SK-N-SH (cell line): ENCODE measurements around the gene LRRC56. TPM values are rescaled to one million over a fixed set of nuclear protein-coding genes. Genes with fewer than 3 reads are reported as not detected.

Source experiments
- CTCF ChIA-PET: fragments of 300-600, 350-600 bp; formaldehyde crosslinking; extraction: SDS; loops from one replicate; lab custom pipeline; 2021; lab: Yijun Ruan, JAX
- POLR2A ChIA-PET: fragments of 350-600 bp; sonication (Branson Sonifier 250); formaldehyde crosslinking; extraction: SDS; loops from one replicate; lab custom pipeline; 2020; ENCODE audit warnings: antibody characterized with exemption, inconsistent platforms; lab: Yijun Ruan, JAX
- DNase-seq: peaks from one replicate; pipeline ENCODE4 v3.0.0; 2012
- H2AFZ ChIP-seq: fragments of 200-600 bp; sonication (generic); 2 replicates; pipeline ENCODE4 v1.8.1; 2016; ENCODE audit warnings: antibody characterized with exemption, mild to moderate bottlenecking, low read depth
- H3F3A ChIP-seq: fragments of 200-600 bp; sonication (generic); replicated peaks from 2 replicates; pipeline ENCODE3; 2016; ENCODE audit warnings: antibody characterized with exemption, mild to moderate bottlenecking; ENCODE audit not compliant: insufficient read depth
- H3K27ac ChIP-seq, 2 experiments: fragments of 200-500 bp in 1 of 2; fragments of 200-600 bp in 1 of 2; sonication (Bioruptor generic) in 1 of 2; sonication (generic), shearing (Covaris generic) in 1 of 2; 2 replicates each; pipeline versions ENCODE4 v1.5.1 to v1.6.1; 2014 to 2016; ENCODE audit warnings: low read depth in 2 of 2, inconsistent platforms in 1 of 2, low read length in 1 of 2, mild to moderate bottlenecking in 1 of 2, mixed read lengths in 1 of 2
- H3K27me3 ChIP-seq: fragments of 200-600 bp; sonication (generic), shearing (Covaris generic); 2 replicates; pipeline ENCODE4 v1.6.1; 2016; ENCODE audit warnings: mixed run types; ENCODE audit not compliant: insufficient read depth
- H3K36me3 ChIP-seq, 2 experiments: fragments of 200-500 bp in 1 of 2; fragments of 200-600 bp in 1 of 2; sonication (Bioruptor generic) in 1 of 2; sonication (generic) in 1 of 2; replicated peaks in 1 of 2; 2 replicates each; pipeline versions ENCODE3 to v1.5.1; 2014 to 2016; ENCODE audit warnings: low read length in 1 of 2, mild to moderate bottlenecking in 1 of 2; ENCODE audit not compliant: insufficient read depth in 2 of 2, control insufficient read depth in 1 of 2
- H3K4me1 ChIP-seq, 2 experiments: fragments of 200-500 bp in 1 of 2; fragments of 200-600 bp in 1 of 2; sonication (Bioruptor generic) in 1 of 2; sonication (generic), shearing (Covaris generic) in 1 of 2; 2 replicates each; pipeline versions ENCODE4 v1.5.1 to v1.6.1; 2014 to 2016; ENCODE audit warnings: low read depth in 1 of 2, low read length in 1 of 2, mixed run types in 1 of 2; ENCODE audit not compliant: insufficient read depth in 2 of 2, control insufficient read depth in 1 of 2
- H3K4me2 ChIP-seq: fragments of 200-600 bp; sonication (generic), shearing (Covaris generic); 2 replicates; pipeline ENCODE4 v1.6.1; 2017; ENCODE audit warnings: mixed run types
- H3K4me3 ChIP-seq, 2 experiments: fragments of 200-500 bp in 1 of 2; fragments of 200-600 bp in 1 of 2; sonication (Bioruptor generic) in 1 of 2; sonication (generic), shearing (Covaris generic) in 1 of 2; 2 replicates each; pipeline versions ENCODE4 v1.5.1 to v1.8.1; 2014 to 2016; ENCODE audit warnings: low read depth in 2 of 2, inconsistent platforms in 1 of 2, low read length in 1 of 2, mild to moderate bottlenecking in 1 of 2, mixed read lengths in 1 of 2, moderate library complexity in 1 of 2
- H3K79me2 ChIP-seq: fragments of 200-600 bp; sonication (generic); 2 replicates; pipeline ENCODE4 v1.8.1; 2017; ENCODE audit warnings: mild to moderate bottlenecking; ENCODE audit not compliant: insufficient read depth
- H3K9ac ChIP-seq: fragments of 200-600 bp; sonication (generic); 2 replicates; pipeline ENCODE4 v1.6.1; 2017; ENCODE audit warnings: mixed run types
- H3K9me2 ChIP-seq: fragments of 200-600 bp; sonication (generic); 2 replicates; pipeline ENCODE4 v1.6.1; 2017; ENCODE audit warnings: mixed run types
- H3K9me3 ChIP-seq: fragments of 200-600 bp; sonication (generic); 2 replicates; pipeline ENCODE4 v1.6.1; 2017; ENCODE audit warnings: mixed run types, mild to moderate bottlenecking, moderate library complexity
- H4K20me1 ChIP-seq: fragments of 200-600 bp; sonication (generic); 2 replicates; pipeline ENCODE4 v1.6.1; 2017; ENCODE audit warnings: mild to moderate bottlenecking, mixed run types; ENCODE audit not compliant: insufficient read depth
- ELF1 ChIP-seq: IDR thresholded peaks from 2 replicates; pipeline ENCODE4 v1.4.0; 2012
- EP300 ChIP-seq, 2 experiments: IDR thresholded peaks; 2 replicates each; pipeline versions ENCODE4 v1.4.0 to v1.6.1; 2012; ENCODE audit warnings: borderline replicate concordance in 1 of 2, low read depth in 1 of 2, low read length in 1 of 2
- EZH2phosphoT487 ChIP-seq: fragments of 200-600 bp; sonication (generic); IDR thresholded peaks from 2 replicates; pipeline ENCODE4 v1.6.1; 2017; ENCODE audit warnings: low read depth, mixed run types, mild to moderate bottlenecking, antibody characterized with exemption, moderate library complexity, borderline replicate concordance
- FOSL2 ChIP-seq: IDR thresholded peaks from 2 replicates; pipeline ENCODE4 v1.4.0; 2012; ENCODE audit warnings: low read depth, mild to moderate bottlenecking, moderate library complexity, borderline replicate concordance
- GABPA ChIP-seq: IDR thresholded peaks from 2 replicates; pipeline ENCODE4 v1.4.0; 2012; ENCODE audit warnings: low read depth, mild to moderate bottlenecking
- JUND ChIP-seq: IDR thresholded peaks from 2 replicates; pipeline ENCODE4 v1.4.0; 2012
- MEF2A ChIP-seq: IDR thresholded peaks from 2 replicates; pipeline ENCODE4 v1.4.0; 2012; ENCODE audit warnings: low read depth, borderline replicate concordance
- MXI1 ChIP-seq: IDR thresholded peaks from 2 replicates; pipeline ENCODE4 v1.6.1; 2012; ENCODE audit warnings: mild to moderate bottlenecking, low read depth, low read length, improper control_type of control experiment
- NFIC ChIP-seq: IDR thresholded peaks from 2 replicates; pipeline ENCODE4 v1.4.0; 2012; ENCODE audit warnings: borderline replicate concordance
- NRF1 ChIP-seq: IDR thresholded peaks from 2 replicates; pipeline ENCODE4 v1.6.1; 2012; ENCODE audit warnings: low read depth, mild to moderate bottlenecking, low read length
- POLR2AphosphoS5 ChIP-seq: IDR thresholded peaks from 2 replicates; pipeline ENCODE4 v1.6.1; 2012; ENCODE audit warnings: low read depth, low read length
- RAD21 ChIP-seq: IDR thresholded peaks from 2 replicates; pipeline ENCODE4 v1.6.1; 2012; ENCODE audit warnings: mild to moderate bottlenecking, low read length
- RCOR1 ChIP-seq: fragments of 150-350 bp; IDR thresholded peaks from 2 replicates; pipeline ENCODE4 v1.6.1; 2017; ENCODE audit warnings: antibody characterized with exemption, low read length
- RFX5 ChIP-seq: IDR thresholded peaks from 2 replicates; pipeline ENCODE4 v1.6.1; 2012; ENCODE audit warnings: mild to moderate bottlenecking, improper control_type of control experiment, low read length
- RXRA ChIP-seq: IDR thresholded peaks from 2 replicates; pipeline ENCODE4 v1.4.0; 2012; ENCODE audit warnings: low read depth, mild to moderate bottlenecking, borderline replicate concordance
- YY1 ChIP-seq: IDR thresholded peaks from 2 replicates; pipeline ENCODE4 v1.4.0; 2012; ENCODE audit warnings: low read depth, mild to moderate bottlenecking
- WGBS: methylation state at CpG from one replicate; pipeline ENCODE4 v1.1.6; 2017; ENCODE audit warnings: low lambda C conversion rate; 5-methylcytosine and 5-hydroxymethylcytosine counted together
- polyA plus RNA-seq, 3 experiments: library from polyadenylated mRNA; depleted of rRNA; stranded (reverse); fragments of >200 nt; gene quantifications; 2 replicates each; pipeline ENCODE4 v1.2.3, GENCODE V29; 2012
- TF ChIP-seq, protein P1 (sequence below): IDR thresholded peaks from 2 replicates; pipeline ENCODE4 v1.6.1; 2012; ENCODE audit warnings: mild to moderate bottlenecking, low read depth, low read length, moderate library complexity
- TF ChIP-seq, protein P2 (sequence below): fragments of 150-350 bp; IDR thresholded peaks from 2 replicates; pipeline ENCODE4 v1.6.1; 2016; ENCODE audit warnings: mild to moderate bottlenecking, low read depth, low read length
- TF ChIP-seq, protein P3 (sequence below): fragments of 150-350 bp; IDR thresholded peaks from 2 replicates; pipeline ENCODE4 v1.6.1; 2017; ENCODE audit warnings: antibody characterized with exemption, low read length, low read depth, borderline replicate concordance

LRRC56 gene
- polyA plus RNA-seq, 1 of the 3 experiments (the other 2 are of a cell fraction): 1.2 TPM

DNA sequence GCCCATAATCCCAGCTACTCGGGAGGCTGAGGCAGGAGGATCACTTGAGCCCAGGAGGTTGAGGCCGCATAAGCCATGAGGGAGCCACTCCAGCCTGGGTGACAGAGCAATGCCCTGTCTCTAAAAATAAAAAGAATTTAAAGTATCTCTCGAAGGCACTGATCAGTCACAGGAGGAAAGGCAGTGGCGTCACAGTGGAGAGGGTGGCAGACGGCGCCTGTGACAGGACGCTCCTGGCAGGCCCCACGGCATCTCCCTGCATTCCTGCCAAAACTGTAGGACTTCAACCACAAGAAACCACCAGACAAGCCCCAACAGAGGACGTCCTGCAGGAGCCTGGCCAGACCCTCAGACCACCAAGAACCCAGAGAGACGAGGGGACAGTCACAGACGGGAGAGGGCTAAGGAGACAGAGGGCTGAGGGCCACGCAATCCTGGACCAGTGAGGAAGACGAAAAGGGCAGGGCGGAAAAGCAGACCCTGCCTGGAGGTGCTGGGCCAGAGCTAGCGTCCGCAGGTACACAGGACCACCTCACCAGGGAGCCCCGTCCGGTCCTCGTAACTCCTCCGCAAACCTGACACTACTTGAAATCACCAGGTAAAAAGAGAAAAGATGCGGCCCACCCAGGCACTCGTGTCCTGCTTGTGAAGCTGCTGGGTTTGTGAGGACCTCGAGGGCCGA lies 36.2 kb upstream of the LRRC56 start:
- H2AFZ ChIP-seq: no peak overlapping the region
- peaks cover 38% of the 10 kb centered on the region for H3K79me2 ChIP-seq
- H3F3A ChIP-seq: peaks cover under 1% of the 10 kb centered on the region
- 0 out of 2 replicates have a peak, but pooled peaks cover 7% of the 10 kb centered on the region for H4K20me1 ChIP-seq
- peaks cover 5 to 7% of the 10 kb centered on the region in 2 experiments; a peak in 2 of 4 replicates for H3K4me1 ChIP-seq
- no peaks in the 10 kb centered on the region for H3K9me3 ChIP-seq
- H3K27ac ChIP-seq: no peak overlapping the region
- ChIA-PET CTCF (no interaction called here), POLR2A (no interaction called here)
- TF ChIP-seq RAD21: no peak
- TF ChIP-seq EZH2phosphoT487: no peak
- TF ChIP-seq RXRA: no peak
- TF ChIP-seq MXI1: no peak
- TF ChIP-seq RFX5: no peak
- no peak for TF ChIP-seq NRF1
- TF ChIP-seq, protein P1, sequence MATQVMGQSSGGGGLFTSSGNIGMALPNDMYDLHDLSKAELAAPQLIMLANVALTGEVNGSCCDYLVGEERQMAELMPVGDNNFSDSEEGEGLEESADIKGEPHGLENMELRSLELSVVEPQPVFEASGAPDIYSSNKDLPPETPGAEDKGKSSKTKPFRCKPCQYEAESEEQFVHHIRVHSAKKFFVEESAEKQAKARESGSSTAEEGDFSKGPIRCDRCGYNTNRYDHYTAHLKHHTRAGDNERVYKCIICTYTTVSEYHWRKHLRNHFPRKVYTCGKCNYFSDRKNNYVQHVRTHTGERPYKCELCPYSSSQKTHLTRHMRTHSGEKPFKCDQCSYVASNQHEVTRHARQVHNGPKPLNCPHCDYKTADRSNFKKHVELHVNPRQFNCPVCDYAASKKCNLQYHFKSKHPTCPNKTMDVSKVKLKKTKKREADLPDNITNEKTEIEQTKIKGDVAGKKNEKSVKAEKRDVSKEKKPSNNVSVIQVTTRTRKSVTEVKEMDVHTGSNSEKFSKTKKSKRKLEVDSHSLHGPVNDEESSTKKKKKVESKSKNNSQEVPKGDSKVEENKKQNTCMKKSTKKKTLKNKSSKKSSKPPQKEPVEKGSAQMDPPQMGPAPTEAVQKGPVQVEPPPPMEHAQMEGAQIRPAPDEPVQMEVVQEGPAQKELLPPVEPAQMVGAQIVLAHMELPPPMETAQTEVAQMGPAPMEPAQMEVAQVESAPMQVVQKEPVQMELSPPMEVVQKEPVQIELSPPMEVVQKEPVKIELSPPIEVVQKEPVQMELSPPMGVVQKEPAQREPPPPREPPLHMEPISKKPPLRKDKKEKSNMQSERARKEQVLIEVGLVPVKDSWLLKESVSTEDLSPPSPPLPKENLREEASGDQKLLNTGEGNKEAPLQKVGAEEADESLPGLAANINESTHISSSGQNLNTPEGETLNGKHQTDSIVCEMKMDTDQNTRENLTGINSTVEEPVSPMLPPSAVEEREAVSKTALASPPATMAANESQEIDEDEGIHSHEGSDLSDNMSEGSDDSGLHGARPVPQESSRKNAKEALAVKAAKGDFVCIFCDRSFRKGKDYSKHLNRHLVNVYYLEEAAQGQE: no peak
- no peak for TF ChIP-seq NFIC
- no peak for TF ChIP-seq MEF2A
- no peak for TF ChIP-seq EP300 (IDR thresholded peaks at IDR 0.05; ENCODE audit: borderline replicate concordance in 1 of 2, low read depth in 1 of 2, low read length in 1 of 2)
- TF ChIP-seq POLR2AphosphoS5: no peak
- TF ChIP-seq RCOR1: no peak
- TF ChIP-seq YY1: no peak
- TF ChIP-seq, protein P2, sequence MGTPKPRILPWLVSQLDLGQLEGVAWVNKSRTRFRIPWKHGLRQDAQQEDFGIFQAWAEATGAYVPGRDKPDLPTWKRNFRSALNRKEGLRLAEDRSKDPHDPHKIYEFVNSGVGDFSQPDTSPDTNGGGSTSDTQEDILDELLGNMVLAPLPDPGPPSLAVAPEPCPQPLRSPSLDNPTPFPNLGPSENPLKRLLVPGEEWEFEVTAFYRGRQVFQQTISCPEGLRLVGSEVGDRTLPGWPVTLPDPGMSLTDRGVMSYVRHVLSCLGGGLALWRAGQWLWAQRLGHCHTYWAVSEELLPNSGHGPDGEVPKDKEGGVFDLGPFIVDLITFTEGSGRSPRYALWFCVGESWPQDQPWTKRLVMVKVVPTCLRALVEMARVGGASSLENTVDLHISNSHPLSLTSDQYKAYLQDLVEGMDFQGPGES: no peak
- TF ChIP-seq, protein P3, sequence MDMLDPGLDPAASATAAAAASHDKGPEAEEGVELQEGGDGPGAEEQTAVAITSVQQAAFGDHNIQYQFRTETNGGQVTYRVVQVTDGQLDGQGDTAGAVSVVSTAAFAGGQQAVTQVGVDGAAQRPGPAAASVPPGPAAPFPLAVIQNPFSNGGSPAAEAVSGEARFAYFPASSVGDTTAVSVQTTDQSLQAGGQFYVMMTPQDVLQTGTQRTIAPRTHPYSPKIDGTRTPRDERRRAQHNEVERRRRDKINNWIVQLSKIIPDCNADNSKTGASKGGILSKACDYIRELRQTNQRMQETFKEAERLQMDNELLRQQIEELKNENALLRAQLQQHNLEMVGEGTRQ: no peak
- TF ChIP-seq JUND: no peak
- TF ChIP-seq ELF1: no peak
- no peak for TF ChIP-seq GABPA
- no peak for TF ChIP-seq FOSL2
- no peak for DNase-seq
- no peaks in the 10 kb centered on the region for H3K27me3 ChIP-seq
- H3K36me3 ChIP-seq: peaks cover 16 to 58% of the 10 kb centered on the region in 2 experiments
- no peak overlapping the region for H3K4me3 ChIP-seq
- no peaks in the 10 kb centered on the region for H3K9me2 ChIP-seq
- H3K4me2 ChIP-seq: no peak overlapping the region
- no peak overlapping the region for H3K9ac ChIP-seq
- WGBS: 94% methylated on average over 23 of the region's 24 CpGs
